Measurements from ENCODE around the gene REXO4. TPM values are rescaled to one million over a fixed set of nuclear protein-coding genes. Genes with fewer than 3 reads are reported as not detected.
A peak's percentile ranks its signal among the peaks of the same experiment; 100 is the strongest.

Gene REXO4
- total and polyA plus RNA-seq, 2 of the 13 experiments (the other 11 are each of a cell fraction or from before 2014, with no cell fraction given) = 18.5 to 30.4 TPM

DNA sequence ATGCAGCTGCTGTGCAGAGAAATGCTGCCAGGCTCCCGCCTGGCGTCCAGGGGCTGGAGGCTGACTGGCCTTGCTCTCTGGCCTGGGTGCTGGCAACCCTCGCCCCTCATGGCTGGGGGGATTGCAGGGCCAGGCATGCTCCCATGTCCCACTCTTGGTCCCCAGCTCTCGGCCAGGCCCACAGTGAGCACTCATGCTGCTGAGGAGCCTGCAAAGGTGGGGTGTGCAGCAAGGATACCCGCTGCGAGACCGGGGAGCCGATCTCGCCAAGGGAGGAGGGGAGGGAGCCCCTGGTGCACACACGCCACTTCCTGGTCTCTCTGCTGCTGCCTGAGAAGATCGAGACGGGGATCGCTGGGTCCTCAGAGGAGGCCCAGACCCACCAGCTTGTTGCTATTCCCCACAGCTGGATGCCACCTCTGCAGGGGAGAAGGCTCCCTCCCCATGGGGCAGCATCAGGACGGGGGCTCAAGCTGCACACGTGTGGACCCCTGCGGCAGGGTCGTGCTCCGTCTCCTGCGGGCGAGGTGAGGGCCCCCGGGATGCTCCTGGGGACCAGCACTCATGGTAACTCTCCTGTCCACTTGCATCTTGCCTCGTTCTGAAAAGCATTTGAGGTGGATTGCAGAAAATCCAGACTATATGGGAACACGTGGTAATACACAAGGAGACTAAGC, 27.6 kb upstream of the REXO4 start:
- Histone ChIP-seq H3K9me3 (ENCODE audit: low read length) (no peaks in the 10 kb centered on the region), H3K4me3 (replicated peaks in 1 of 3; ENCODE audit: insufficient read depth in 1 of 3, low read depth in 2 of 3, low read length in 3 of 3) (no peak overlapping the region), H4K20me1 (ENCODE audit: insufficient read depth, low read length) (no peaks in the 10 kb centered on the region), H3K27me3 (ENCODE audit: control insufficient read depth in 1 of 2, insufficient read depth in 2 of 2, low read length in 2 of 2) (peaks cover 5 to 60% of the 10 kb centered on the region in 2 experiments; a peak in 3 of 5 replicates), H3K79me2 (ENCODE audit: insufficient read depth, low read length) (no peaks in the 10 kb centered on the region), H3K4me1 (ENCODE audit: insufficient read depth, low read length) (peaks cover 24% of the 10 kb centered on the region), H3K4me2 (ENCODE audit: low read depth, low read length) (no peak overlapping the region), H3K27ac (ENCODE audit: extremely low read length, insufficient read depth, low read length) (no peak overlapping the region), H3K36me3 (replicated peaks in 1 of 2; ENCODE audit: control insufficient read depth in 1 of 2, insufficient read depth in 2 of 2, low read length in 2 of 2) (no peaks in the 10 kb centered on the region), H3K9ac (ENCODE audit: insufficient read depth, low read depth, low read length) (no peak overlapping the region), H2AFZ (ENCODE audit: low read length) (no peak overlapping the region)
- ChIA-PET POLR2A (interaction anchor here (1.5 kb wide), 1 partner anchor 14 kb away, joined by 3 read pairs; no protein-coding TSS in a partner anchor), CTCF (ENCODE audit: low intra/inter-chr PET ratio, low total read pairs) (no interaction called here)
- no peak for ATAC-seq
- no TSS peak for BruUV-seq (replicated peaks)
- no peak for FAIRE-seq
- 13% methylated on average over 3 of the region's 23 CpGs for WGBS (ENCODE audit: low lambda C conversion rate)
- intact Hi-C loops (cut with micrococcal nuclease; ENCODE audit: unreplicated experiment) = no loop called here
- no peak for DNase-seq (ENCODE audit: low spot score)
- TF ChIP-seq, protein P1, sequence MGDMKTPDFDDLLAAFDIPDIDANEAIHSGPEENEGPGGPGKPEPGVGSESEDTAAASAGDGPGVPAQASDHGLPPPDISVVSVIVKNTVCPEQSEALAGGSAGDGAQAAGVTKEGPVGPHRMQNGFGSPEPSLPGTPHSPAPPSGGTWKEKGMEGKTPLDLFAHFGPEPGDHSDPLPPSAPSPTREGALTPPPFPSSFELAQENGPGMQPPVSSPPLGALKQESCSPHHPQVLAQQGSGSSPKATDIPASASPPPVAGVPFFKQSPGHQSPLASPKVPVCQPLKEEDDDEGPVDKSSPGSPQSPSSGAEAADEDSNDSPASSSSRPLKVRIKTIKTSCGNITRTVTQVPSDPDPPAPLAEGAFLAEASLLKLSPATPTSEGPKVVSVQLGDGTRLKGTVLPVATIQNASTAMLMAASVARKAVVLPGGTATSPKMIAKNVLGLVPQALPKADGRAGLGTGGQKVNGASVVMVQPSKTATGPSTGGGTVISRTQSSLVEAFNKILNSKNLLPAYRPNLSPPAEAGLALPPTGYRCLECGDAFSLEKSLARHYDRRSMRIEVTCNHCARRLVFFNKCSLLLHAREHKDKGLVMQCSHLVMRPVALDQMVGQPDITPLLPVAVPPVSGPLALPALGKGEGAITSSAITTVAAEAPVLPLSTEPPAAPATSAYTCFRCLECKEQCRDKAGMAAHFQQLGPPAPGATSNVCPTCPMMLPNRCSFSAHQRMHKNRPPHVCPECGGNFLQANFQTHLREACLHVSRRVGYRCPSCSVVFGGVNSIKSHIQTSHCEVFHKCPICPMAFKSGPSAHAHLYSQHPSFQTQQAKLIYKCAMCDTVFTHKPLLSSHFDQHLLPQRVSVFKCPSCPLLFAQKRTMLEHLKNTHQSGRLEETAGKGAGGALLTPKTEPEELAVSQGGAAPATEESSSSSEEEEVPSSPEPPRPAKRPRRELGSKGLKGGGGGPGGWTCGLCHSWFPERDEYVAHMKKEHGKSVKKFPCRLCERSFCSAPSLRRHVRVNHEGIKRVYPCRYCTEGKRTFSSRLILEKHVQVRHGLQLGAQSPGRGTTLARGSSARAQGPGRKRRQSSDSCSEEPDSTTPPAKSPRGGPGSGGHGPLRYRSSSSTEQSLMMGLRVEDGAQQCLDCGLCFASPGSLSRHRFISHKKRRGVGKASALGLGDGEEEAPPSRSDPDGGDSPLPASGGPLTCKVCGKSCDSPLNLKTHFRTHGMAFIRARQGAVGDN (CRISPR knock-in tag; IDR thresholded peaks at IDR 0.05) = peak; percentile 9; the same call in 1 of the 2 replicates
- TF ChIP-seq NFIB (CRISPR knock-in tag; IDR thresholded peaks at IDR 0.05; ENCODE audit: borderline replicate concordance) = no peak
- in situ Hi-C loops (cut with HindIII; ENCODE audit: extremely low pct_ligation_motif_present, low pct_unique_long_range_greater_than_20kb) = no loop called here

DNA sequence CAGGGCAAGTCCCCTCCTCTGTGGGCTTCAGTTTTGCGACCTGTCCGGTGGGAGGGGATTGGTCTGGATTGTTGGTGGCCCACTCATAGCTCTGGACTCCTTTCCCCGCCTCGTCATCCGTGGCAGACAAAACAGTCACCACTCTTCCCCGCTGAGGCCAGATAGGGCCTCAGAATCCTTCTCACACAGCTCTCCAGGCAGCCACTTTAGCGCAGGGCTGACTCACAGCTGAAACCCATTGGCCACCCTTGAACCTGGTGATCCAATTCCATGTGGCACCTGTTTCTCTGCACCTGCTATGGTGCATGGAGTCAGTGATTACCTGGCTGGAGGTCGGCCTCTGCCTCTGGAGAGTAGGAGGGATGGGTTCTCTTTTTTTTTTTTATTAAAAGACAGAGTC, 26.2 kb upstream of the REXO4 start:
- intact Hi-C loops (cut with micrococcal nuclease; ENCODE audit: unreplicated experiment) (no loop called here), in situ Hi-C loops (cut with HindIII; ENCODE audit: extremely low pct_ligation_motif_present, low pct_unique_long_range_greater_than_20kb) (no loop called here)
- Histone ChIP-seq H3K27me3 (ENCODE audit: control insufficient read depth in 1 of 2, insufficient read depth in 2 of 2, low read length in 2 of 2) (peaks cover 5 to 74% of the 10 kb centered on the region in 2 experiments; a peak in 3 of 5 replicates), H3K27ac (ENCODE audit: extremely low read length, insufficient read depth, low read length) (no peak overlapping the region), H3K4me2 (ENCODE audit: low read depth, low read length) (no peak overlapping the region), H3K9me3 (ENCODE audit: low read length) (no peaks in the 10 kb centered on the region), H2AFZ (ENCODE audit: low read length) (no peak overlapping the region), H3K79me2 (ENCODE audit: insufficient read depth, low read length) (no peaks in the 10 kb centered on the region), H3K9ac (ENCODE audit: insufficient read depth, low read depth, low read length) (no peak overlapping the region), H3K36me3 (replicated peaks in 1 of 2; ENCODE audit: control insufficient read depth in 1 of 2, insufficient read depth in 2 of 2, low read length in 2 of 2) (no peaks in the 10 kb centered on the region), H3K4me1 (ENCODE audit: insufficient read depth, low read length) (peaks cover 12% of the 10 kb centered on the region), H4K20me1 (ENCODE audit: insufficient read depth, low read length) (no peaks in the 10 kb centered on the region), H3K4me3 (replicated peaks in 1 of 3; ENCODE audit: insufficient read depth in 1 of 3, low read depth in 2 of 3, low read length in 3 of 3) (no peak overlapping the region)
- no peak for DNase-seq (ENCODE audit: low spot score)
- 36% methylated on average over 3 of the region's 8 CpGs for WGBS (ENCODE audit: low lambda C conversion rate)
- FAIRE-seq = no peak
- no TSS peak for BruUV-seq (replicated peaks)
- no peak for ATAC-seq
- POLR2A ChIA-PET = interaction anchor here (2.4 kb wide), 1 partner anchor 15 kb away, joined by 8 read pairs; the partner anchor contains the start of gene CACFD1
- CTCF ChIA-PET (ENCODE audit: low intra/inter-chr PET ratio, low total read pairs) = no interaction called here
- TF ChIP-seq, protein P2, sequence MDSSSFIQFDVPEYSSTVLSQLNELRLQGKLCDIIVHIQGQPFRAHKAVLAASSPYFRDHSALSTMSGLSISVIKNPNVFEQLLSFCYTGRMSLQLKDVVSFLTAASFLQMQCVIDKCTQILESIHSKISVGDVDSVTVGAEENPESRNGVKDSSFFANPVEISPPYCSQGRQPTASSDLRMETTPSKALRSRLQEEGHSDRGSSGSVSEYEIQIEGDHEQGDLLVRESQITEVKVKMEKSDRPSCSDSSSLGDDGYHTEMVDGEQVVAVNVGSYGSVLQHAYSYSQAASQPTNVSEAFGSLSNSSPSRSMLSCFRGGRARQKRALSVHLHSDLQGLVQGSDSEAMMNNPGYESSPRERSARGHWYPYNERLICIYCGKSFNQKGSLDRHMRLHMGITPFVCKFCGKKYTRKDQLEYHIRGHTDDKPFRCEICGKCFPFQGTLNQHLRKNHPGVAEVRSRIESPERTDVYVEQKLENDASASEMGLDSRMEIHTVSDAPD (CRISPR knock-in tag; IDR thresholded peaks at IDR 0.05) = no peak
- TF ChIP-seq BORCS8-MEF2B (CRISPR knock-in tag; IDR thresholded peaks at IDR 0.05) (no peak), DNMT1 (CRISPR knock-in tag; IDR thresholded peaks at IDR 0.05) (no peak)
- TF ChIP-seq, protein P3, sequence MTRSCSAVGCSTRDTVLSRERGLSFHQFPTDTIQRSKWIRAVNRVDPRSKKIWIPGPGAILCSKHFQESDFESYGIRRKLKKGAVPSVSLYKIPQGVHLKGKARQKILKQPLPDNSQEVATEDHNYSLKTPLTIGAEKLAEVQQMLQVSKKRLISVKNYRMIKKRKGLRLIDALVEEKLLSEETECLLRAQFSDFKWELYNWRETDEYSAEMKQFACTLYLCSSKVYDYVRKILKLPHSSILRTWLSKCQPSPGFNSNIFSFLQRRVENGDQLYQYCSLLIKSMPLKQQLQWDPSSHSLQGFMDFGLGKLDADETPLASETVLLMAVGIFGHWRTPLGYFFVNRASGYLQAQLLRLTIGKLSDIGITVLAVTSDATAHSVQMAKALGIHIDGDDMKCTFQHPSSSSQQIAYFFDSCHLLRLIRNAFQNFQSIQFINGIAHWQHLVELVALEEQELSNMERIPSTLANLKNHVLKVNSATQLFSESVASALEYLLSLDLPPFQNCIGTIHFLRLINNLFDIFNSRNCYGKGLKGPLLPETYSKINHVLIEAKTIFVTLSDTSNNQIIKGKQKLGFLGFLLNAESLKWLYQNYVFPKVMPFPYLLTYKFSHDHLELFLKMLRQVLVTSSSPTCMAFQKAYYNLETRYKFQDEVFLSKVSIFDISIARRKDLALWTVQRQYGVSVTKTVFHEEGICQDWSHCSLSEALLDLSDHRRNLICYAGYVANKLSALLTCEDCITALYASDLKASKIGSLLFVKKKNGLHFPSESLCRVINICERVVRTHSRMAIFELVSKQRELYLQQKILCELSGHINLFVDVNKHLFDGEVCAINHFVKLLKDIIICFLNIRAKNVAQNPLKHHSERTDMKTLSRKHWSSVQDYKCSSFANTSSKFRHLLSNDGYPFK (CRISPR knock-in tag; IDR thresholded peaks at IDR 0.05; ENCODE audit: borderline replicate concordance) = no peak
